Fibroblast of villous mesenchyme (primary cell): ENCODE data around the gene TBL1XR1. TPM values are rescaled to one million over a fixed set of nuclear protein-coding genes. Genes with fewer than 3 reads are reported as not detected.
A peak's percentile ranks its signal among the peaks of the same experiment; 100 is the strongest.

ENCODE experiments used
- DNase-seq: peaks from one replicate; pipeline ENCODE4 v3.0.0-alpha.2; 2010; ENCODE audit warnings: low read depth
- H3K4me3 ChIP-seq: 2 replicates; pipeline ENCODE4 v1.5.1; 2011; ENCODE audit warnings: low read depth, mild to moderate bottlenecking, low read length
- total RNA-seq: library from RNA; depleted of rRNA; stranded (reverse); fragments of >200 nt; gene quantifications from 2 replicates; pipeline ENCODE4 v1.2.3, GENCODE V29; 2012
- TF ChIP-seq, protein P1 (sequence below): IDR thresholded peaks from 2 replicates; pipeline ENCODE4 v1.5.1; 2012; ENCODE audit warnings: low read depth, mild to moderate bottlenecking, low read length; ENCODE audit not compliant: insufficient read depth

The TBL1XR1 gene
- total RNA-seq, 1 donor: 161 TPM

DNA sequence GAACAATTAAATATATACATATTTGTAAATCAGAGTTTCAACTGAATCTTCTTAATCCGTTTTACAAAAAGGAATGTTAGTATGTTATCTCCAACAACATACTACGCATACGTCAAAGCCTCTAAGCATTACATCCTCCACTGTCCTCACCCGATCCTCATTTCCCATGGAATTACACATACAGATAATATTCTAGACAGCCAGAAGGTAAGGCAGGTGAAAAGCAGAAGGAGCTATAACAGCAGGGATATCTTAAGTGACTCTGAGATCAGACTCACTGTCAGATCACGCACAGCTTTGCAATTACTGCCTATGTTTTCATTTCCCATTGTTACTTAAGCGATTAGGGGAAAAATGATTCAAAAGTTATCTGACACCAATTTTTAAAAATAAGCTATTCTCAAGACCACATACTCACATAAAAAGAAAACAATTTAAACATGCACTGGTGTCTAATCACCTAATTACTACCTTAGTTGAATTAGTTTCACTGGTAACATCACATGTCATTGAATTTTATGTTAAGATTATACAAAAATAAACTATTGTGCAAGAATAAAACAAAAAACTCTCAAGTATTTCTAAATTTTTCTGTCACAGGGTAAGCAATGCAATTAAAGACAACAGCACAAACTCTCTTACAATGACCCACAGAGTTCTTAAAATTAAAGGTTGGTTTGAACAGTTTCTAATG, 92.8 kb downstream of the TBL1XR1 start:
- TF ChIP-seq, protein P1, sequence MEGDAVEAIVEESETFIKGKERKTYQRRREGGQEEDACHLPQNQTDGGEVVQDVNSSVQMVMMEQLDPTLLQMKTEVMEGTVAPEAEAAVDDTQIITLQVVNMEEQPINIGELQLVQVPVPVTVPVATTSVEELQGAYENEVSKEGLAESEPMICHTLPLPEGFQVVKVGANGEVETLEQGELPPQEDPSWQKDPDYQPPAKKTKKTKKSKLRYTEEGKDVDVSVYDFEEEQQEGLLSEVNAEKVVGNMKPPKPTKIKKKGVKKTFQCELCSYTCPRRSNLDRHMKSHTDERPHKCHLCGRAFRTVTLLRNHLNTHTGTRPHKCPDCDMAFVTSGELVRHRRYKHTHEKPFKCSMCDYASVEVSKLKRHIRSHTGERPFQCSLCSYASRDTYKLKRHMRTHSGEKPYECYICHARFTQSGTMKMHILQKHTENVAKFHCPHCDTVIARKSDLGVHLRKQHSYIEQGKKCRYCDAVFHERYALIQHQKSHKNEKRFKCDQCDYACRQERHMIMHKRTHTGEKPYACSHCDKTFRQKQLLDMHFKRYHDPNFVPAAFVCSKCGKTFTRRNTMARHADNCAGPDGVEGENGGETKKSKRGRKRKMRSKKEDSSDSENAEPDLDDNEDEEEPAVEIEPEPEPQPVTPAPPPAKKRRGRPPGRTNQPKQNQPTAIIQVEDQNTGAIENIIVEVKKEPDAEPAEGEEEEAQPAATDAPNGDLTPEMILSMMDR: no peak
- DNase-seq: peak; percentile 43
- H3K4me3 ChIP-seq: no peak overlapping the region

DNA sequence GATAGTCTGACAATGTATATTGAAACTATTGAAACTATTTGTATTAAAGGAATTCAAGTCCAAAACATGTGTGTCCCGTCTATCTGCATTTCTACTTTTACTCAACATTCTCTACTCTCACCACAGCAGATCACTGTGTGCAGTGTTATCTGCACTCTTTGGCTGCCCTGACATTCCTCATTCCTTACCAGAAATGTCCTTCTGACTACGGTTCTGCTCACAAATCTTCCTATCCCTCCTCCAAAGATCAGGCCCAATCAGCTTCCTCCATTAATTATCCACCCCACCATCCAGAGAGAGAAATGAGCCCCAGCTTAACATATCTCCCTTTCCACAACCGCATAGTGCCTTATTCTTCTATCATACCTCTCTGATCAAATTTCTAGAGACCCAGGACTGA, 94.7 kb downstream of the TBL1XR1 start:
- TF ChIP-seq, protein P1: no peak
- no peak overlapping the region for H3K4me3 ChIP-seq
- peak; percentile 59 for DNase-seq

DNA sequence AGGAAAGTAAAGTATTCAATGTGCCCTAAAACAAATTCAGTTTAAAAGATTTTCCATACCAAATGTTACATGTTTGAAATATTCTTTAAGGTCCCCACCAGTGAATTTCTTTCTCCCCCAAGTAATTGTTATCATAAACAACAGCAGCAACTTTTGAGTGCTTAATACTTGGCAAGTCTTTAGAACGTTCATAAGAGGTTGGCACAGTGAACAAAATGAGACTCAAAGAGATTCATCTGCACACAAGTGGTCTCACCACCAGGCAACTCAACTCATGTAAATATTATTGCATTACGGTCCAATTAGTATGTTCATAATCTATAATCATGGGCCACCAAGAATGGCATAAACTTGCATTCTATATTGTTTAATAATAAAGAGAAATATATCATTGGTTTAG, 98.7 kb downstream of the TBL1XR1 start:
- TF ChIP-seq, protein P1: no peak
- no peak overlapping the region for H3K4me3 ChIP-seq
- no peak for DNase-seq

DNA sequence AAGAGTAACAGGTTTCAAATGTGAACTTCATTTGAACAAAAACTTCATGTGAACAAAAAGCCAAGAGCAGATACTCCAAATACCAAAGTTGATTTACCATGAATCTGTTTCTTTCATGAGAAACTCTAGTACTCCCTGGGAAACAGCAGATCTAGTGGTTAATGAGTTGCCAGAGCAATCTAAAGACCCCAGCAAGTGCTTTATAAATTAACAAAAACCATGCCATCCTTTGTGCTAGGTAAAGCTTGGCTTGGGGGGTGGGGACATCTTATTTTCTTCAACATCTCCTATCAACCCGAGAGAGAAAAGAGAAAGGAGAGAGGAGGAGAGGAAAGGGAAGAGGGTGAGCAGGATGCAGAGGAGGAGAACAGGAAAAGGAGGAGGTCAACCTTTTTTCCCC, 100.7 kb downstream of the TBL1XR1 start:
- DNase-seq: no peak
- H3K4me3 ChIP-seq: no peak overlapping the region
- TF ChIP-seq, protein P1: no peak

DNA sequence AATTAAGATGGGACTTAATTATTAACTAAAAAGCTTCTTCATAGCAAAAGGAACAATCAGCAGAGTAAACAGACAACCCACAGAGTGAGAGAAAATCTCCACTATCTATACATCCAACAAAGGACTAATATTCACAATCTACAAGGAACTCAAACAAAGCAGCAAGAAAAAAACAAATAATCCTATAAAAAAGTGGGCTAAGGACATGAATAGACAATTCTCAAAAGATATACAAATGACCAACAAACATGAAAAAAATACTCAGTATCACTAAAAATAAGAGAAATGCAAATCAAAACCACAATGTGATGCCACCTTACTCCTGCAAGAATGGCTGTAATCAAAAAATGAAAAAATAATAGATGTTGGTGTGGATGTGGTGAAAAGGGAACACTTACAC, 103.3 kb downstream of the TBL1XR1 start:
- H3K4me3 ChIP-seq: no peak overlapping the region
- DNase-seq: no peak
- TF ChIP-seq, protein P1: no peak

DNA sequence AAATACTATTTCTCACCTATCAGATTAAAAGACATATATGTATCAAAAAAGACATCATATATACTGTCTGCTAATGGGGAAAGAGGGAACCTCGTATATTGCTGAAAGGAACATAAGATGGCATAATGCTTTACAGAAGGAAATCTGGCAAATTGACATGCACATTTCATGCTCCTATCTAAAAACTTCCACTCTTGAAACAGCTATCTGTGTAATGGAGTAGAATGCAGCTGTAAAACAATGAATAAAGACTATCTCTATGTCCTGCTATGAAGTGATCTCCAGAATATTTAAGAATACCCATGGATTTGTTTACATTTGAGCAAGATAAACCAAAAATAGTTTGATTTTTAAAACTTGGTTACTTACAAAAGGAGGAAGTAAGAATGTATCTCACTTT, 107.4 kb downstream of the TBL1XR1 start:
- H3K4me3 ChIP-seq: no peak overlapping the region
- DNase-seq: no peak
- TF ChIP-seq, protein P1: no peak

DNA sequence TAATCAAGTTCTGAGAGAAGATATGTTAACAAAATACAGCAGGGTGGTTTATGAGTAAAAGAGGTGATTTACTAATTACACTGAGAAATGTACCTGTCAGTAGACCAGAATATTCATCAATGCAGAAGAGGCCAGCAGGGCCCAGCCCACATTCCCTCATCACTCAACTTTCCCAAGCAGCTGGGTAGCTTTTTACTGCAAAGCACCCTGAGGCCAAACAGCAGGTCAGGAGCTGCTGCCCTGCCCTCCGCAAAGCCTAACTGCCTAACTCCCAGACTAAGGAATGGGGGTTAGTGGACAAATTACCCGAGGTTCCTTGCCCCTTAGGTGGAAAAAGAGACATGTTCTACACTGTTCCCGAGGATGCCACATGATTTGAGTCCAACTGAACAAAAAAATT, 108.2 kb downstream of the TBL1XR1 start:
- TF ChIP-seq, protein P1: no peak
- no peak overlapping the region for H3K4me3 ChIP-seq
- DNase-seq: no peak
